HepG2 (cell line): ENCODE measurements around the gene GDE1. TPM values are rescaled to one million over a fixed set of nuclear protein-coding genes. Genes with fewer than 3 reads are reported as not detected.

ENCODE experiments used
- CREM ChIP-seq, 2 experiments: sonication (generic) in 1 of 2; formaldehyde crosslinking in 1 of 2; IDR thresholded peaks; 2 replicates each; pipeline versions ENCODE4 v1.4.0 to v1.6.1; 2016 to 2020; ENCODE audit warnings: antibody characterized with exemption in 1 of 2, mild to moderate bottlenecking in 1 of 2, missing genetic modification reagents in 1 of 2
- GATA4 ChIP-seq: sonication (generic); IDR thresholded peaks from 2 replicates; pipeline ENCODE4 v1.6.1; 2016; ENCODE audit warnings: antibody characterized with exemption, low read depth, borderline replicate concordance
- HMG20A ChIP-seq: IDR thresholded peaks from 2 replicates; pipeline ENCODE4 v1.6.1; 2016; ENCODE audit warnings: borderline replicate concordance
- HOXA7 ChIP-seq: sonication (generic); formaldehyde crosslinking; IDR thresholded peaks from 2 replicates; pipeline ENCODE4 v1.8.1; 2022; ENCODE audit warnings: mild to moderate bottlenecking, missing genetic modification reagents, moderate library complexity
- JUND ChIP-seq: sonication (generic); formaldehyde crosslinking; IDR thresholded peaks from 2 replicates; pipeline ENCODE4 v1.8.0; 2022; ENCODE audit warnings: mild to moderate bottlenecking, missing genetic modification reagents
- MAFK ChIP-seq, 2 experiments: IDR thresholded peaks in 1 of 2; conservative IDR thresholded peaks in 1 of 2; 2 replicates each; pipeline ENCODE4 v1.6.1; 2011; ENCODE audit warnings: improper control_type of control experiment in 2 of 2, low read length in 2 of 2
- ZBED4 ChIP-seq: sonication (generic); formaldehyde crosslinking; IDR thresholded peaks from 2 replicates; pipeline ENCODE4 v1.4.0; 2020; ENCODE audit warnings: missing genetic modification reagents, borderline replicate concordance
- ZFYVE20 ChIP-seq: sonication (generic); formaldehyde crosslinking; IDR thresholded peaks from 2 replicates; pipeline ENCODE4 v1.8.0; 2023; ENCODE audit warnings: low read depth, mild to moderate bottlenecking, moderate library complexity, missing genetic modification reagents, borderline replicate concordance
- ZNF530 ChIP-seq: sonication (generic); formaldehyde crosslinking; IDR thresholded peaks from 2 replicates; pipeline ENCODE4 v1.5.0; 2020; ENCODE audit warnings: low read depth, mild to moderate bottlenecking, missing genetic modification reagents
- ZNF558 ChIP-seq: sonication (generic); formaldehyde crosslinking; IDR thresholded peaks from 2 replicates; pipeline ENCODE4 v1.9.0; 2022; ENCODE audit warnings: mild to moderate bottlenecking, missing genetic modification reagents, borderline replicate concordance
- ZNF564 ChIP-seq: sonication (generic); formaldehyde crosslinking; IDR thresholded peaks from 2 replicates; pipeline ENCODE4 v1.8.1; 2023; ENCODE audit warnings: mild to moderate bottlenecking, missing genetic modification reagents
- polyA plus RNA-seq, 8 experiments: library from polyadenylated mRNA; depleted of rRNA in 3 of 8; stranded (reverse) in 7 of 8; unstranded in 1 of 8; fragments of >200 nt; fragmentation: Illumina TruSeq in 4 of 8; extraction: Trizol in 4 of 8; gene quantifications; 2 replicates each; pipeline versions ENCODE4 v1.2.1 to v1.2.3, GENCODE V29; 2011 to 2016; ENCODE audit warnings: low read depth in 4 of 8, missing spikeins in 1 of 8, mixed read lengths in 1 of 8; ENCODE audit not compliant: insufficient read depth in 1 of 8
- total RNA-seq, 5 experiments: library from RNA; depleted of rRNA; stranded (reverse); fragments of >200 nt; fragmentation: Illumina TruSeq; extraction: Trizol; gene quantifications; 2 replicates each; pipeline ENCODE4 v1.2.3, GENCODE V29; 2016; ENCODE audit warnings: low read depth in 1 of 5
- TF ChIP-seq, protein P1 (sequence below): sonication (generic); formaldehyde crosslinking; IDR thresholded peaks from 2 replicates; pipeline ENCODE4 v1.5.1; 2020; ENCODE audit warnings: mild to moderate bottlenecking, missing genetic modification reagents, moderate library complexity
- TF ChIP-seq, protein P2 (sequence below): sonication (generic); formaldehyde crosslinking; IDR thresholded peaks from 2 replicates; pipeline ENCODE4 v1.4.0; 2020; ENCODE audit warnings: mild to moderate bottlenecking, missing genetic modification reagents

The GDE1 gene
- total and polyA plus RNA-seq, 2 of the 13 experiments (the other 11 are each of a cell fraction or from before 2014, with no cell fraction given) = 35.9 to 59.0 TPM

DNA sequence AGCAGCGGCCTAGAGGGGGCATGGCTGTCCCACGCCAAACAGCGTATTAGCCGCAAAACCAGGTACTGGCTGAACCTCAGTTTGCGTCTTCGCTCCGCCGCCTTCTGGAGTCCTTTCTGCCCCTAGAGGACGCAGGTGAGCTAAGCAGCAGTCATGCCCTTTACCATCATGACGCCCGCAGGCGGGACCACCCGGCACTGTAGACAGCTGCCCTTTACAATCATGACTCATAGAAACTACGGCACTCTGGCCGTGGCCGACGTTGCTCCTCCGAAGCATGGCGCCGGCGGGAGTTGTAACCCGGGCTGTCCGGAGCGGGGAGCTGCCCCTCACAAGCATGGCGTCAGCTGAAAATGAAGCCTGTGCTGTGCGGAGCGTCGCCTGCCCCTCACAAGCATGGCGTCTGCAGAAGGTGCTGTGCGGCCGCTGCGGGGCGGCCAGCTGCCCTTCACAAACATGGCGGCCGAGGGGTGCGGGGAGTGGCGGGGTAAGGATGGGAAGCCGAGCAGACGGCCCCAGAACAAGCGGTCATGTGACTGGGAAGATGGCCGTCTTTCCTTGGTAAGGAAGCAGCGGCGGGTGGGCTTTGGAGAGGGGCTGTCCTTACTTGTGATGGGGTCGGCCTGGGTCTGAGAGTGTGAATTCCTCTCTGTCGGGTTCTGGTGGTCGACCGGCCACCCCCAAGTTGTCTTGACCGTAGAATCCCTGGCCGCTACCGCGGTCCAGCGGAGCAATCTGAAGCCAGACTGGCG, 33.5 kb upstream of the GDE1 start, which contains the start of gene VPS35L (continued):
- TF ChIP-seq ZNF564 (peak; percentile 76; the same call in 1 of the 2 replicates), ZBED4 (CRISPR knock-in tag) (no peak), CREM (IDR thresholded peaks at IDR 0.05) (peak; percentile 78), CREM (CRISPR knock-in tag; IDR thresholded peaks at IDR 0.05) (no peak), HMG20A (no peak), GATA4 (no peak), ZNF530 (no peak), ZNF558 (peak; percentile 71; the same call in 1 of the 2 replicates), MAFK (conservative IDR thresholded peaks at IDR 0.05 in 1 of 2, IDR thresholded peaks at IDR 0.05 in 1 of 2; ENCODE audit: low read length in 2 of 2) (peak in 1 of 2 experiments; percentile 5; a peak in 1 of 4 replicates), HOXA7 (CRISPR knock-in tag) (no peak), ZFYVE20 (CRISPR knock-in tag) (no peak), JUND (CRISPR knock-in tag) (peak; percentile 84)
- TF ChIP-seq, protein P1, sequence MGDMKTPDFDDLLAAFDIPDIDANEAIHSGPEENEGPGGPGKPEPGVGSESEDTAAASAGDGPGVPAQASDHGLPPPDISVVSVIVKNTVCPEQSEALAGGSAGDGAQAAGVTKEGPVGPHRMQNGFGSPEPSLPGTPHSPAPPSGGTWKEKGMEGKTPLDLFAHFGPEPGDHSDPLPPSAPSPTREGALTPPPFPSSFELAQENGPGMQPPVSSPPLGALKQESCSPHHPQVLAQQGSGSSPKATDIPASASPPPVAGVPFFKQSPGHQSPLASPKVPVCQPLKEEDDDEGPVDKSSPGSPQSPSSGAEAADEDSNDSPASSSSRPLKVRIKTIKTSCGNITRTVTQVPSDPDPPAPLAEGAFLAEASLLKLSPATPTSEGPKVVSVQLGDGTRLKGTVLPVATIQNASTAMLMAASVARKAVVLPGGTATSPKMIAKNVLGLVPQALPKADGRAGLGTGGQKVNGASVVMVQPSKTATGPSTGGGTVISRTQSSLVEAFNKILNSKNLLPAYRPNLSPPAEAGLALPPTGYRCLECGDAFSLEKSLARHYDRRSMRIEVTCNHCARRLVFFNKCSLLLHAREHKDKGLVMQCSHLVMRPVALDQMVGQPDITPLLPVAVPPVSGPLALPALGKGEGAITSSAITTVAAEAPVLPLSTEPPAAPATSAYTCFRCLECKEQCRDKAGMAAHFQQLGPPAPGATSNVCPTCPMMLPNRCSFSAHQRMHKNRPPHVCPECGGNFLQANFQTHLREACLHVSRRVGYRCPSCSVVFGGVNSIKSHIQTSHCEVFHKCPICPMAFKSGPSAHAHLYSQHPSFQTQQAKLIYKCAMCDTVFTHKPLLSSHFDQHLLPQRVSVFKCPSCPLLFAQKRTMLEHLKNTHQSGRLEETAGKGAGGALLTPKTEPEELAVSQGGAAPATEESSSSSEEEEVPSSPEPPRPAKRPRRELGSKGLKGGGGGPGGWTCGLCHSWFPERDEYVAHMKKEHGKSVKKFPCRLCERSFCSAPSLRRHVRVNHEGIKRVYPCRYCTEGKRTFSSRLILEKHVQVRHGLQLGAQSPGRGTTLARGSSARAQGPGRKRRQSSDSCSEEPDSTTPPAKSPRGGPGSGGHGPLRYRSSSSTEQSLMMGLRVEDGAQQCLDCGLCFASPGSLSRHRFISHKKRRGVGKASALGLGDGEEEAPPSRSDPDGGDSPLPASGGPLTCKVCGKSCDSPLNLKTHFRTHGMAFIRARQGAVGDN (CRISPR knock-in tag) = peak; percentile 99
- TF ChIP-seq, protein P2, sequence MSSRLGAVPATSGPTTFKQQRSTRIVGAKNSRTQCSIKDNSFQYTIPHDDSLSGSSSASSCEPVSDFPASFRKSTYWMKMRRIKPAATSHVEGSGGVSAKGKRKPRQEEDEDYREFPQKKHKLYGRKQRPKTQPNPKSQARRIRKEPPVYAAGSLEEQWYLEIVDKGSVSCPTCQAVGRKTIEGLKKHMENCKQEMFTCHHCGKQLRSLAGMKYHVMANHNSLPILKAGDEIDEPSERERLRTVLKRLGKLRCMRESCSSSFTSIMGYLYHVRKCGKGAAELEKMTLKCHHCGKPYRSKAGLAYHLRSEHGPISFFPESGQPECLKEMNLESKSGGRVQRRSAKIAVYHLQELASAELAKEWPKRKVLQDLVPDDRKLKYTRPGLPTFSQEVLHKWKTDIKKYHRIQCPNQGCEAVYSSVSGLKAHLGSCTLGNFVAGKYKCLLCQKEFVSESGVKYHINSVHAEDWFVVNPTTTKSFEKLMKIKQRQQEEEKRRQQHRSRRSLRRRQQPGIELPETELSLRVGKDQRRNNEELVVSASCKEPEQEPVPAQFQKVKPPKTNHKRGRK (CRISPR knock-in tag) = peak; percentile 80; the same call in 1 of the 2 replicates
